Suppressor macrophage (primary cell): ENCODE data around the gene CD44.
A peak's percentile ranks its signal among the peaks of the same experiment; 100 is the strongest.
"Not testable (repeated sequence)": the region's sequence is repeated elsewhere in the genome, so short reads cannot be mapped to it uniquely, and the experiment has no call there.

Source experiments
- DNase-seq, 4 experiments: peaks; one replicate each; pipeline ENCODE4 v3.0.0-alpha.2; 2020 to 2022
- total RNA-seq, 17 experiments: gene quantifications; one replicate each; lab custom pipeline; 2026; ENCODE audit warnings: mixed read lengths in 6 of 17, inconsistent platforms in 3 of 17; lab: John Stamatoyannopoulos, UW

Gene CD44
- 354 to 5,348 (median 966) reads per million in 17 experiments for total RNA-seq

- DNase-seq = peak; percentile 83 to 93 (median 90)
Observed at GRCh38 chr11:35138943-35139721, at the start of gene CD44. TSS of gene CD44 (plus strand) at chr11:35139171. CDS start at chr11:35139304, 133 bp downstream.

DNA sequence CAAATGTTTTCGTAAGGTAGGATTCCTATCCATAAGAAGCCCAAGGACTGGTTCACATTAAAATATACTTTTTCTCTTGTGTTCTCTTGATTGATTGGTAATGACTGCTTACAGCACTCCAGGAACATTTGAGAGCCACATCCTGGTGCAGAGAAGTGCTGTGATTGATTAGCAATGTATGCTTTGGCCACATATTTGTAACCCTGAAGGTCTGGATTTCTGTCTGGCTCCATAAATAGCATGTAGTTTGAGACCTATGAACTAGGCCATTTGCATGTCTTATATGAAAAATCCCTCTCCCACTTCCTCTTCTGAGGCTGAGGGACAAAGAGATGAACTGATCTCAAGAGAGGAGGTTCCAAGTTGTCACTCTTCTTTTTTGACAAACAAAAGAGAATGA is 49.3 kb upstream of the CD44 start:
- peak in 3 of 4 experiments; percentile 20 to 61 (median 46) for DNase-seq

DNA sequence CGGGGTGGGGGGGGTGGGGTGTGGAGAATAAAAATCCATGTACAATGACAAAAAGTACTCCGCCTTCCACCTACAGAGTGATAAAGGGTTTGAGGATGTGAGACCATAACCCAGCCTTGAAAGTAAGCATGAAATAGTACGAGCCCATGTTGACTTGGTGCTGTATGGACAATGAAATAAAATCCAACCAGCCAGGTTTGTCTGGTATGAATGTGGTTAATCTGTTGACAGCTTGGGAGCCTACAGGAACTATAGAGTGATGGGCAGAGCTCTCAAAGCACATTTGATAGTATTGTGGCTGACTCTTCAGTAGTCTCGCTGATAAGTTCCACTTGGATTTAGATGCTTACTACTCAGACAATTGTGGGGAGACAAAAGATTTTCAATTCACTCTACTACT is 48.8 kb upstream of the CD44 start:
- DNase-seq = no peak

DNA sequence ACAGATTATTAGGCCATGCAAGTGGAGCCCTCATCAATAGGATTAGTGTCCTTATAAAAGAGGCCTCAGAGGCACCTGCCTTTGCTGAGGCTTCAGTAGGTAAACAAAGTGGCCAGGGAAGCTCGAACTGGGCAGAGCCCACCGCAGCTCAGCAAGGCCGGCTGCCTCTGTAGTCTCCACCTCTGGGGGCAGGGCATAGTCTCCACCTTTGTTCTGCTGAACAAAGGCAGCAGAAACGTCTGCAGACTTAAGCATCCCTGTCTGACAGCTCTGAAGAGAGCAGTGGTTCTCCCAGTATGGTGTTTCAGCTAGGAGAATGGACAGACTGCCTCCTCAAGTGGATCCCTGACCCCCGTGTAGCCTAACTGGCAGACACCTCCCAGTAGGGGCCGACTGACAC is 48.0 kb upstream of the CD44 start:
- not testable (repeated sequence) for DNase-seq

GRCh38 chr11:35096723-35097122 is 42.2 kb upstream of the CD44 start:
- DNase-seq = peak in 3 of 4 experiments; percentile 26 to 61 (median 42)

GRCh38 chr11:35097814-35098455 is 41.0 kb upstream of the CD44 start:
- DNase-seq = no peak

GRCh38 chr11:35098855-35099254 is 40.1 kb upstream of the CD44 start:
- peak in 3 of 4 experiments; percentile 38 to 67 (median 52) for DNase-seq

GRCh38 chr11:35099278-35100012 is 39.5 kb upstream of the CD44 start:
- no peak for DNase-seq

DNA sequence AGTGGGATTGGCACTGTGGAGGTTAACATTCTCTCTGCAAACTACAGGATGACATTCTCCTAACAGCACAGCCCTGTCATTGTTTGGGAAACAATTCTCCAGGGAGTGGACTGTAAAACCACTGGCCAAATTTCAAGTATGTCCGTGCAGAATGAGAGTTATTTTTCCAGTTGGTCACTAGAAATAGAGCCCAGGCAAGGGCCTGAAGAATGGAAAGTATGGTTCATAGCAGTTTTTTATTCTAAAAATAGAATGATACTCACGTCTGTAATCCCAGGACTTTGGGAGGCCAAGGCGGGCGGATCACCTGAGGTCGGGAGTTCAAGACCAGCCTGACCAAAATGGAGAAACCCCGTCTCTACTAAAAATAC is 39.0 kb upstream of the CD44 start:
- DNase-seq = no peak

DNA sequence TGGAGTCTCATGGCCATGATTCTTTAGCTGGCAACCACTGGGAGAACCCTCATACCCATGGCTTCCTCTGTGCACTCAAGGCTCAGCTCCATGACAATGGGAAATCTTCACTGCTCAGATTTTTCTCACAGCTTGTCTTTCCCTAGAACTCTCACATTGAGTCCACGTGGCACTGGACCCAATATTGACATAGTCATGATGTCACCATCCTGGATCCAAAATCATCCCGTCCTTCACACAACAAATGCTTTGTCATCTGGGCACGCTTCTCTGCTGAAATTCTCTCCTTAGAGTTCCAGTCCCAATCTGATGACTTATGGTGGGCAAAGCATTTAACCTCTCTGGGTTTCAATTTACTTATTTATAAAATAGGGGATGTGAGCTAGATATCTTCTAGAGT is 37.7 kb upstream of the CD44 start:
- DNase-seq = no peak

- no peak for DNase-seq
Observed at GRCh38 chr11:35102267-35102666, 36.7 kb upstream of the CD44 start.

- no peak for DNase-seq
Observed at GRCh38 chr11:35103366-35104208, 35.4 kb upstream of the CD44 start.

- DNase-seq = no peak
Observed at GRCh38 chr11:35104655-35105054, 34.3 kb upstream of the CD44 start.

DNA sequence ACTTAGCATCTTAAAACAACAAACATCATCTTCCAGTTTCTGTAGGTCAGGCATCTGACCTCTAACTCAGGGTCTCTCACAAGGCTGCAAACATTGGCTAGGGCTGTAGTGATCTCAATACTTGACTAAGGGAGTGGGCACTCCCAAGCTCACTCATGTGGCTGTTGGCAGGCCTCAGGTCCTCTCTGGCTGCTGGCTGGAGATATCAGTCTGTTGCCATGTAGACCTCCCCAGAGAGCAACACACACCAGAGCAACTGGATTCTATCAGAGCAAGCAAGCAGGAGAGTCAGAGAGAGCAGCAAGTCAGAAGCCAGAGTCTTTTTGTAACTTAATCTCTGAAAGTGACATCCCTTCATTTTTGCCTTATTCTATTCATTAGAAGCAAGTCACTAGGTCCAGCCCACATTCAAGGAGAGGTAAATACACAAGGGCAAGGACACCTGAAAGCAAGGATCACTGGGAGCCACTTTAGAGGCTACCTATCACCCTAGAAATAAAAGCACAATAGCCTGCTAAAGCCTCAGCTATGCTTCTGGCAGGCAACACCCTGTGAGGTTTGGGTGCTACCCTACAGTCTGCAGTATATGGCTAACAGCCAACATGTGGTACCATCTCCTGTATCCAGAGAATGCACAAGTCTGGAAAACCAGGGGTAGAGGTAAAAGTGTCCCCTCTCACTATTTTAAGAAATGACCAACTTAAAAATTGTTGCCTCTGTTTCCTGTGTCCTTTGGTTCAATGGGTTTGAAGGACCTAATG is 33.5 kb upstream of the CD44 start:
- no peak for DNase-seq

DNA sequence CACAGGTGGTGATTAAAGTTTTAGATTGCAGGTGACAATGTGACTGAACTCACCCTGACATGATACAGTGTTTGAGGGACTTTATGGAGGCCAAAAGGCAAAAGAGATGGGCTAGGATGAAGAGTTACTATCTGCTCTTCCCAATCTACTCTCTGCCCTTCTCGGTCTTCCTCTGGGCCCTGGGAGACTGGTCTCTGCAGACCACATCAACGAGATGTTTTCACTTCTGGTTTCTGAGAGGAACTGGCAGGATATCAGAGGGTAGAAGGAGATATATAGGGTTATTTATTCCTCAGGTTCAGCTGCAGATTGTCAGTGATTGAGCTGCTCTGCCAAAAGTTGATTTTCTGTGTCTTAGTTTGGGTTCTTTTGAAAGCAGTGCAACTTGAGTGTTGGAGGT is 32.4 kb upstream of the CD44 start:
- peak; percentile 47 to 74 (median 60) for DNase-seq

GRCh38 chr11:35107861-35108260 is 31.1 kb upstream of the CD44 start:
- DNase-seq = peak; percentile 27 to 63 (median 58)

- peak in 3 of 4 experiments; percentile 11 to 53 (median 34) for DNase-seq
Observed at GRCh38 chr11:35108336-35108735, 30.6 kb upstream of the CD44 start.

GRCh38 chr11:35109041-35109440 is 29.9 kb upstream of the CD44 start:
- DNase-seq = no peak

- DNase-seq = no peak
Observed at GRCh38 chr11:35109827-35110226, 29.1 kb upstream of the CD44 start.

DNA sequence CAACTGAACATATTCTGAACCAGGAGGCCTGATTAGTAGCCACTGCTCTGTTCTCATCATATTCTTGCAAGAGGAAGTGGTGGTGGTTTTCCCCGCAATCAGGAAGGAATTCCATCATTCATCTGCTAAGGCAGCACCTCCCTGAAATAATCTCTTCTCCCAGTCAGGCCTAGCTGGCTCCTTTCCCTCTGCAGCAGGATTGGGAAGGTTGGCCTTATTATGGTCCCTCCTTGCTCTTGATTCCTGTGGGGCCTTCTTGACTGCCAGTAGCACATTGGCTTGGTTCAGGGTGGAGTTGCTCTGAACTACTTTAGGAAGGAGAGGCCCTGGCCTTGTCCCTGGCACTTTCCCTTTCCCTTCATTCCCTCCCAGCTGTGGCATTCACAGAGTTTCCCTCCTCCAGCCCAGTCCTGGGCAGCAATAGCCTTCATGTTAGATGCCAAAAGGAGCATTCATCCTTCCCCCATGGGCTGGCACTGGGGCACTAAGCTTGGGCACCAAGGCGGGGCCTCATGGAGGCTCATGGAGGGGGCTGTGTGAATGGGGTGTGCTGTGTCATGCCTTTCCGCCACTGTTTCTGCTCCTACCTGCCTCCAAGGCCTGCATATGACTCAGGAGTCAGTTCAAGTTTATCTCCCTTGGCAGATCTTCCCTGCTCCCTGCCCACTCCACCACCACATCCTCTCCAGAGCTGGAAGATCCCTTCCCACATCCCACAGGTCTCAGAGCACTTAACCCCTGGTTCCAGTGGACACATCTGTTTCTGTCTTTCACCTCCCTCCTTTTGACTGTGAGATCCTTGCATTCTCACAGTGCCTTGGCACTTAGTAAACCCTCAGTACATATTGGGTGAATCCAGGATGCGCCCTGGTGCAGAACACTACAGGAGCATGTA is 27.6 kb upstream of the CD44 start:
- peak in 3 of 4 experiments; percentile 55 to 73 (median 70) for DNase-seq
